GM19328 (cell line): ENCODE data around the gene TENM3.

Experiments
- ATAC-seq: cut with Tn5 transposase; IDR thresholded peaks from one replicate; pipeline ENCODE4 v1.9.1; 2021; ENCODE audit warnings: mild to moderate bottlenecking, moderate library complexity; ENCODE audit not compliant: unreplicated experiment

The TENM3 gene

GRCh38 chr4:182705389-182705788, 462.2 kb downstream of the TENM3 start:
- no peak for ATAC-seq

- ATAC-seq: no peak
Observed at GRCh38 chr4:182711211-182711610, 468.0 kb downstream of the TENM3 start.

- ATAC-seq: no peak
Observed at GRCh38 chr4:182715548-182715947, 472.3 kb downstream of the TENM3 start.

GRCh38 chr4:182716192-182716591, 473.0 kb downstream of the TENM3 start:
- ATAC-seq: no peak

GRCh38 chr4:182717788-182718583, 474.8 kb downstream of the TENM3 start:
- ATAC-seq: no peak

GRCh38 chr4:182724414-182724813, 481.2 kb downstream of the TENM3 start:
- no peak for ATAC-seq

- ATAC-seq: no peak
Observed at GRCh38 chr4:182729516-182729915, 486.3 kb downstream of the TENM3 start.

GRCh38 chr4:182730791-182731190, 487.6 kb downstream of the TENM3 start:
- ATAC-seq: no peak

GRCh38 chr4:182736207-182736606, 493.0 kb downstream of the TENM3 start:
- ATAC-seq: no peak

GRCh38 chr4:182738283-182739047, 495.3 kb downstream of the TENM3 start:
- ATAC-seq: no peak

GRCh38 chr4:182740256-182740655, 497.1 kb downstream of the TENM3 start:
- ATAC-seq: no peak

GRCh38 chr4:182741054-182741453, 497.9 kb downstream of the TENM3 start:
- ATAC-seq: no peak

- no peak for ATAC-seq
Observed at GRCh38 chr4:182741914-182742313, 498.7 kb downstream of the TENM3 start.

- ATAC-seq: no peak
Observed at GRCh38 chr4:182743815-182744214, 500.6 kb downstream of the TENM3 start.

- no peak for ATAC-seq
Observed at GRCh38 chr4:182745237-182745636, 502.0 kb downstream of the TENM3 start.

GRCh38 chr4:182746876-182747275, 503.7 kb downstream of the TENM3 start:
- no peak for ATAC-seq

- no peak for ATAC-seq
Observed at GRCh38 chr4:182748283-182748682, 505.1 kb downstream of the TENM3 start.

- ATAC-seq: no peak
Observed at GRCh38 chr4:182748949-182749348, 505.7 kb downstream of the TENM3 start.

GRCh38 chr4:182749667-182750167, 506.5 kb downstream of the TENM3 start:
- no peak for ATAC-seq

- no peak for ATAC-seq
Observed at GRCh38 chr4:182752158-182752910, 509.1 kb downstream of the TENM3 start.

- ATAC-seq: no peak
Observed at GRCh38 chr4:182754895-182755294, 511.7 kb downstream of the TENM3 start.
